ENCODE data around the gene MORC4.
"Not testable (repeated sequence)": the region's sequence is repeated elsewhere in the genome, so short reads cannot be mapped to it uniquely, and the experiment has no call there.

Gene MORC4

GRCh38 chrX:106966547-106966946 is 33.5 kb downstream of the MORC4 start:
- H3K36me3 Mint-ChIP-seq: peaks cover 19 to 29% of the 10 kb centered on the region in 2 donors
- not testable (repeated sequence) for H3K9me3 Mint-ChIP-seq; H3K4me1 Mint-ChIP-seq; H3K4me3 Mint-ChIP-seq; ATAC-seq (replicated peaks); H3K27me3 Mint-ChIP-seq; H3K27ac Mint-ChIP-seq; DNase-seq

DNA sequence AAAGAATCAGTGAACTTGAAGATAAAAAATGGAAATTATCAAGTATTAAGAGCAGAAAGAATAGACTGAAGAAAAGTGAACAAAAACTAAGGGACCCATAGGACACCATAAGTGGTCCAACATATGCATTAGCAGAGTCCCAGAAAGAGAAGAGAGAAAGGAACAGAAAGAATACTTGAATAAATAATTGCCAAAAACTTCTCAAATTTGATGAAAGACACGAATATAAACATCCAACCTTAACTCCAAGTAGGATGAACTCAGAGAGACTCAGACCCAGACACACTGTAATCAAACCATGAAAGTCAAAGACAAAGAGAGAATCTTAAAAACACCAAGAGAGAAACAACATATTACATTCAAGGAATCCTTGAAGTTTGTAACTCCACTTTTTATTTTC is 35.7 kb downstream of the MORC4 start:
- peaks cover 20 to 33% of the 10 kb centered on the region in 2 donors for H3K36me3 Mint-ChIP-seq
- H3K9me3 Mint-ChIP-seq: peaks cover 0 to 2% of the 10 kb centered on the region in 2 donors
- H3K27ac Mint-ChIP-seq: no peak overlapping the region
- no peaks in the 10 kb centered on the region for H3K4me1 Mint-ChIP-seq
- H3K4me3 Mint-ChIP-seq: no peak overlapping the region
- ATAC-seq (replicated peaks) (no peak), DNase-seq (no peak)
- H3K27me3 Mint-ChIP-seq: peaks cover 0 to 4% of the 10 kb centered on the region in 2 donors

DNA sequence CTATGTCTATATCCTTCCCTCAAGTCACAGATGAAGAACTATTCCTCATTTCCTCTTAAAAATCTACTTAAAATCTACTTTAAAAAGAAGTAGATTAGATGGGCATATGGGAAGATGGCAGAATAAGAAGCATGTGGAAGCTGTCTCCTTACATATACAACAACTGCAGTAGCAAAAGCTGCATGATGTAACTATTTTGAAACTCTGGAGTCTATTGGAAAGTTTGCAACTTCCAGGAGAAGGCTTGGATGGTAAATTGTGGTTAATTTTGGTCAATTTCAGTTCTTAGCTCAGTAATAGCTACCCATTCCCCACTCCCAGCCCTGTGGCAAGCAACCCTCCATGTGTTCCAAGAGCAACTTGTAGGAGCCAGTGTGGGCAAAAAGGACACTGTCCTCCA is 36.9 kb downstream of the MORC4 start:
- Mint-ChIP-seq H3K27me3 (peaks cover 0 to 4% of the 10 kb centered on the region in 2 donors), H3K27ac (no peak overlapping the region), H3K36me3 (peaks cover 15 to 22% of the 10 kb centered on the region in 2 donors), H3K4me1 (no peaks in the 10 kb centered on the region), H3K4me3 (no peak overlapping the region), H3K9me3 (no peaks in the 10 kb centered on the region)
- no peak for ATAC-seq (replicated peaks)
- DNase-seq: no peak

DNA sequence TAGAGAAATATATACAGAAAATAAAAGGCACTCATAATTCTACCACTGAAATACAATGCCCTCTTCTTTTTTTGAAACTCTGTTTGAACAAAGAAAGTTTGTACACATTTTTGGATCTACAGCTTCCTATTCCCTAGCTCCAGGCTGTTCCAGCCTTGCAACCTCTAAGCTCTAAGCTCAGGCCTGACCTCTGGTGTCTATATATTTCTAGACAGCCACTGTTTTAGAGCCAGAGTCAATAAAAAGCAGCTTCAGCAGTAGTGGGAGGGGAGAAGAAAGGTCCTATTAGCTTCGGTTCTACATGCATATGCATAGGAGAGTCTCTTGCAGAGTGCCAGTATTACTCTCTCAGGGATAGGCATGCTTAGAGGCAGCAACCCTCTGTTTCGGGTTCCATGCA is 40.1 kb downstream of the MORC4 start:
- no peaks in the 10 kb centered on the region for H3K9me3 Mint-ChIP-seq
- peaks cover 0 to 4% of the 10 kb centered on the region in 2 donors for H3K27me3 Mint-ChIP-seq
- peaks cover 11 to 24% of the 10 kb centered on the region in 2 donors for H3K36me3 Mint-ChIP-seq
- no peak overlapping the region for H3K27ac Mint-ChIP-seq
- no peak for DNase-seq
- ATAC-seq (replicated peaks): no peak
- no peaks in the 10 kb centered on the region for H3K4me1 Mint-ChIP-seq
- no peak overlapping the region for H3K4me3 Mint-ChIP-seq

- DNase-seq (no peak), ATAC-seq (replicated peaks) (no peak)
- H3K27ac Mint-ChIP-seq: no peak overlapping the region
- no peak overlapping the region for H3K4me3 Mint-ChIP-seq
- H3K27me3 Mint-ChIP-seq: no peaks in the 10 kb centered on the region
- H3K36me3 Mint-ChIP-seq: peaks cover 4 to 17% of the 10 kb centered on the region in 2 donors
- peaks cover 0 to 5% of the 10 kb centered on the region in 2 donors for H3K4me1 Mint-ChIP-seq
- no peaks in the 10 kb centered on the region for H3K9me3 Mint-ChIP-seq
Measured at GRCh38 chrX:106957856-106958255, 42.2 kb downstream of the MORC4 start.

- H3K27ac Mint-ChIP-seq: no peak overlapping the region
- ATAC-seq (replicated peaks): no peak
- no peaks in the 10 kb centered on the region for H3K9me3 Mint-ChIP-seq
- peaks cover 0 to 5% of the 10 kb centered on the region in 2 donors for H3K4me1 Mint-ChIP-seq
- peaks cover 1 to 8% of the 10 kb centered on the region in 2 donors for H3K36me3 Mint-ChIP-seq
- no peak overlapping the region for H3K4me3 Mint-ChIP-seq
- no peaks in the 10 kb centered on the region for H3K27me3 Mint-ChIP-seq
- no peak for DNase-seq
Measured at GRCh38 chrX:106955004-106955772, 44.8 kb downstream of the MORC4 start.

DNA sequence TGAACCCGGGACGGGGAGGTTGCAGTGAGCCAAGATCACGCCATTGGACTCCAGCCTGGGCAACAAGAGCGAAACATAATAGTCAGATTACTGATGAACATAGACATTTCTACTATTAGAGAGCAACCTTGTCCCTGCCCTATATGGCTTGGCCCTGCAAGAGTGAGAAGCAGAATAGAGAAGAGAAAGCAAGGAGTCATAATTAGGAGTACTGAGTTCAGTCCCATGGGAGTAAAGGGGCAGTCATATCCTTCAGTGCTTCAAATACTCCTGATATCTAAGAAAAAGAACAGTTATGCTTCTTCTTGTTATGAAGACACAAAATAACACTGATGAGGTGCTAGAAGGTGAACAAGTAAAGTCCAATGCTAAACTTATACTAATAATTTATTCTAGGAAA is 46.0 kb downstream of the MORC4 start:
- H3K4me3 Mint-ChIP-seq: no peak overlapping the region
- peaks cover 0 to 5% of the 10 kb centered on the region in 2 donors for H3K4me1 Mint-ChIP-seq
- H3K27ac Mint-ChIP-seq: no peak overlapping the region
- H3K9me3 Mint-ChIP-seq: no peaks in the 10 kb centered on the region
- no peaks in the 10 kb centered on the region for H3K27me3 Mint-ChIP-seq
- DNase-seq (no peak), ATAC-seq (replicated peaks) (peak; percentile 98 to 100)
- peaks cover 1 to 8% of the 10 kb centered on the region in 2 donors for H3K36me3 Mint-ChIP-seq

DNA sequence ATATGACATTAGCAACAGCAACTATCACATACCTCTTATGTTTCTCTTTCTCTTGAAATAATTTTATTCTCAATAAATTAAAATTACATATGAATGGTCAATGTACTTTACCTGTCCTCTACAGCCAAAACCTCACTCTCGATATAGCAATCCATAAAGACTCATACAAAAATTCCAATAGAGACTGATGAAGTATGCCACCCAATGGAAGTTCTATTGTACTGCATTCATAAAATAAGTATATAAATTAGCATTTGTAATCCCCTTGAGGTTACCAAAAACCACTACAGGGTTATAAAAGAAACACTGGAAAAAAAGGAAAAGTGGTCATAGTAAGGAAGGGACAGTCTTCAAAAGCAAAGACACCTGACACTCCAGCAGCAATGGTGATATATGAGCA is 47.0 kb downstream of the MORC4 start:
- no peaks in the 10 kb centered on the region for H3K9me3 Mint-ChIP-seq
- no peaks in the 10 kb centered on the region for H3K27me3 Mint-ChIP-seq
- DNase-seq (no peak), ATAC-seq (replicated peaks) (no peak)
- H3K27ac Mint-ChIP-seq: no peak overlapping the region
- no peak overlapping the region for H3K4me3 Mint-ChIP-seq
- H3K4me1 Mint-ChIP-seq: peaks cover 0 to 5% of the 10 kb centered on the region in 2 donors
- H3K36me3 Mint-ChIP-seq: peaks cover 1 to 8% of the 10 kb centered on the region in 2 donors

GRCh38 chrX:106952538-106952937 is 47.5 kb downstream of the MORC4 start:
- peaks cover 1 to 5% of the 10 kb centered on the region in 2 donors for H3K36me3 Mint-ChIP-seq
- H3K27ac Mint-ChIP-seq: no peak overlapping the region
- H3K9me3 Mint-ChIP-seq: no peaks in the 10 kb centered on the region
- H3K4me1 Mint-ChIP-seq: peaks cover 0 to 5% of the 10 kb centered on the region in 2 donors
- no peaks in the 10 kb centered on the region for H3K27me3 Mint-ChIP-seq
- ATAC-seq (replicated peaks) (no peak), DNase-seq (no peak)
- H3K4me3 Mint-ChIP-seq: no peak overlapping the region

DNA sequence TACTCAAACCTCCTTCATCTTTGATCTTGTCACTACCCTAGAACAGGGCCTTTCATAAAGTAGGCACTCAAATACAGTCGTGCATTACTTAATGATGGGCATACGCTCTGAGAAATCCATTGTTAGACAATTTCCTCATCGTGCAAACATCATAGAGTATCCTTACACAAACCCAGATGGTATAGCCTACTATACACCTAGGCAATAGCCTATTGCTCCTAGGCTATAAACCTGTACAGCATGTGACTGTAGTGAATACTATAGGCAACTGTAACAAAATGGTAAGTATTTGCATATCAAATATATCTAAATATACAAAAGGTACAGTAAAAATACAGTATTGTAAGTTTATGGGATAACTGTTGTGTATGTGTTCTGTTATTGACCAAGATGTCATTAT is 47.9 kb downstream of the MORC4 start:
- Mint-ChIP-seq H3K9me3 (no peaks in the 10 kb centered on the region), H3K4me1 (peaks cover 0 to 5% of the 10 kb centered on the region in 2 donors), H3K27ac (no peak overlapping the region), H3K4me3 (no peak overlapping the region), H3K36me3 (peaks cover 1 to 5% of the 10 kb centered on the region in 2 donors), H3K27me3 (no peaks in the 10 kb centered on the region)
- no peak for DNase-seq
- no peak for ATAC-seq (replicated peaks)

DNA sequence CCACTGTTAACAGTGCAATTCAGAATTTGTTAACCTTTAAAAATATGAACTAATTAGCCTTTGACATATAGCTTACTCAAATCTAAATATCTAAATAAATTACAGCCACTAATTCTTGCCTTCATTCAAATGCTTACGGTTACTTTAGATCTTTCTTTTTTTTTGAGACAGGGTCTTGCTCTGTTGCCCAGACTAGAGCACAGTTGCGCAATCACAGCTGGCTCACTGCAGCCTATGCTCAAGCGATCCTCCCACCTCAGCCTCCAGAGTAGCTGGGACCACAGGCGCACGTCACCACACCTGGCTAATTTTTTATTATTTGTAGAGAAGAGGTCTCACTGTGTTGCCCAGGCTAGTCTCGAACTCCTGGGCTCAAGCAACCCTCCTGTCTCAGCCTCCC is 48.8 kb downstream of the MORC4 start:
- DNase-seq: no peak
- Mint-ChIP-seq H3K9me3 (no peaks in the 10 kb centered on the region), H3K4me3 (no peak overlapping the region), H3K27me3 (no peaks in the 10 kb centered on the region), H3K27ac (no peak overlapping the region), H3K36me3 (peaks cover 0 to 5% of the 10 kb centered on the region in 2 donors), H3K4me1 (peaks cover 0 to 5% of the 10 kb centered on the region in 2 donors)
- no peak for ATAC-seq (replicated peaks)

DNA sequence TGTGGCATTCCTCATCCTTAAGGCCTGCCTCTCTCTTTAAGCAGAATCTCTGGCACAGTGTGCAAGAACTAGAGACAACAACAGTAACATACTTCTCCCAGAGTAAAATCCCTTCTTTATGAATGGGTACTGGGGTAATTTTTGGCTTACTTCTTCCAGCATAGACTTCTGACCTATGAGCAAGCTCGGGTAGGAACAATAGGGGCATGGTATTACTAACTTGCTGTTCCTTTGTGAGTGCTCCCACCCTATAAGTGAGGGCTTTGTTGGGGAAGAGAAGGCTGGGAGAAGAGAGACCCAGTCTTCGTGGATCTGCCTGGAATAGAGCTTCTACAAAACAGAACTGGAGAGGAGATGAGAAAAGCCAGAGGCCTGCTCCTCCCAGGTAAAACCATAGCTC is 49.6 kb downstream of the MORC4 start:
- ATAC-seq (replicated peaks) (no peak), DNase-seq (no peak)
- no peak overlapping the region for H3K27ac Mint-ChIP-seq
- no peak overlapping the region for H3K4me3 Mint-ChIP-seq
- no peaks in the 10 kb centered on the region for H3K27me3 Mint-ChIP-seq
- no peaks in the 10 kb centered on the region for H3K9me3 Mint-ChIP-seq
- peaks cover 0 to 2% of the 10 kb centered on the region in 2 donors for H3K36me3 Mint-ChIP-seq
- H3K4me1 Mint-ChIP-seq: peaks cover 0 to 5% of the 10 kb centered on the region in 2 donors

- Mint-ChIP-seq H3K27ac (no peak overlapping the region), H3K4me1 (peaks cover 0 to 5% of the 10 kb centered on the region in 2 donors), H3K4me3 (no peak overlapping the region), H3K27me3 (no peaks in the 10 kb centered on the region), H3K36me3 (no peaks in the 10 kb centered on the region), H3K9me3 (no peaks in the 10 kb centered on the region)
- DNase-seq (no peak), ATAC-seq (replicated peaks) (no peak)
Measured at GRCh38 chrX:106949366-106949765, 50.6 kb downstream of the MORC4 start.

DNA sequence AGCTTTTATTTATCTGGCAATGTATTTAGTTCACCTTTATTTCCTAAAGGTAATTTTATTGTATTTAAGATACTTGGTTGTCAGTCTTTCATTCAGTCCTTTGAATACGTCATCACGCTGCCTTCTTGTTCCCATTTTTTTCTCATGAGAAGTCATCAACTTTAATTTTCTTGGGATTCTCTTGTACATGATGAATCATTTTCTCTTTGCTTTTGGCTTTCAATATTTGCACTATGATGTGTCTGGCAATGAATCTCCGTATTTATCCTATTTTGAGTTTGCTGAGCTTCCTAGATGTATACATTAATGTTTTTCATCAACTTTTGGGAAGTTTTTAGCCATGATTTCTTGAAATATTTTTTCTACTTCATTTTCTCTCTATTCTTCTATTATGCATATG is 51.4 kb downstream of the MORC4 start:
- H3K36me3 Mint-ChIP-seq: no peaks in the 10 kb centered on the region
- ATAC-seq (replicated peaks) (no peak), DNase-seq (no peak)
- no peaks in the 10 kb centered on the region for H3K27me3 Mint-ChIP-seq
- no peak overlapping the region for H3K4me3 Mint-ChIP-seq
- H3K4me1 Mint-ChIP-seq: peaks cover 0 to under 1% of the 10 kb centered on the region in 2 donors
- no peaks in the 10 kb centered on the region for H3K9me3 Mint-ChIP-seq
- H3K27ac Mint-ChIP-seq: no peak overlapping the region

- no peak overlapping the region for H3K27ac Mint-ChIP-seq
- no peak for DNase-seq
Measured at GRCh38 chrX:106946464-106946863, 53.5 kb downstream of the MORC4 start.

More at GRCh38 chrX:106946464-106946863, 53.5 kb downstream of the MORC4 start:
- Mint-ChIP-seq H3K4me1 (no peaks in the 10 kb centered on the region), H3K36me3 (peaks cover 7 to 9% of the 10 kb centered on the region in 2 donors), H3K4me3 (no peak overlapping the region), H3K9me3 (no peaks in the 10 kb centered on the region), H3K27me3 (no peaks in the 10 kb centered on the region)
- ATAC-seq (replicated peaks): no peak

All from stimulated activated naive B cell treated with anti-CD40 and anti-IgM and Interleukin-4, amounts not matched to agents 10 μg/mL and 1 μg/mL and 100 μg/mL, for 72 hours (primary cell).